ENCODE results near the gene NAGPA.
"Not testable (repeated sequence)": the region's sequence is repeated elsewhere in the genome, so short reads cannot be mapped to it uniquely, and the experiment has no call there.

Gene NAGPA, protein sequence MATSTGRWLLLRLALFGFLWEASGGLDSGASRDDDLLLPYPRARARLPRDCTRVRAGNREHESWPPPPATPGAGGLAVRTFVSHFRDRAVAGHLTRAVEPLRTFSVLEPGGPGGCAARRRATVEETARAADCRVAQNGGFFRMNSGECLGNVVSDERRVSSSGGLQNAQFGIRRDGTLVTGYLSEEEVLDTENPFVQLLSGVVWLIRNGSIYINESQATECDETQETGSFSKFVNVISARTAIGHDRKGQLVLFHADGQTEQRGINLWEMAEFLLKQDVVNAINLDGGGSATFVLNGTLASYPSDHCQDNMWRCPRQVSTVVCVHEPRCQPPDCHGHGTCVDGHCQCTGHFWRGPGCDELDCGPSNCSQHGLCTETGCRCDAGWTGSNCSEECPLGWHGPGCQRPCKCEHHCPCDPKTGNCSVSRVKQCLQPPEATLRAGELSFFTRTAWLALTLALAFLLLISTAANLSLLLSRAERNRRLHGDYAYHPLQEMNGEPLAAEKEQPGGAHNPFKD

DNA sequence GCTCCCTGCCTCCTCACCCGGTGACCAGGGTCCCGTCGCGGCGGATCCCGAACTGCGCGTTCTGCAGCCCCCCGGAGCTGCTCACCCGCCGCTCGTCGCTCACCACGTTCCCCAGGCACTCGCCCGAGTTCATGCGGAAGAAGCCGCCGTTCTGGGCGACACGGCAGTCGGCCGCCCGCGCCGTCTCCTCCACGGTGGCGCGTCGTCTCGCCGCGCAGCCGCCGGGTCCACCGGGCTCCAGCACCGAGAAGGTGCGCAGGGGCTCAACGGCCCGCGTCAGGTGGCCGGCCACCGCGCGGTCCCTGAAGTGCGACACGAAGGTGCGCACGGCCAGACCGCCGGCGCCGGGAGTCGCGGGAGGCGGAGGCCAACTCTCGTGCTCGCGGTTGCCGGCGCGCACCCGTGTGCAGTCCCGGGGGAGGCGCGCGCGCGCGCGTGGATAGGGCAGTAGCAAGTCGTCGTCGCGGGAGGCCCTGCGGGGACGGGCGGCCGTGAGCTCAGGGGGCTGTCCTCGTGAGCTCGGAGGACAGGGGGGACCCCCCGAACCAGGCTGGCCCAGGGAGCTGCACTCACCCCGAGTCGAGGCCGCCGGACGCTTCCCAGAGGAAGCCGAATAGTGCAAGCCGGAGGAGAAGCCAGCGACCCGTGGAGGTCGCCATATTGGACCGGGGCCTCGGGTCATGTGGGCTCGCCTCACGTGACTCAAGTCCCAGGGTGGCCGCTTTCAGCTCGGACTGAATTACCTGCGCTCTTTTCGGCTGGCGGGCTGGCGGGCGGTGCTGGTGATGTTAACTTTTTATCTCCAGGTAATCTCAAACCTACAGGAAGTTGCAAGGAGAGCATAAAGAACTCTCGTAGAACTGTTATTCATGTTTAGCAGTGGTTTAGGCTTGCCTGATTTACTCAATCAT lies at the start of gene NAGPA:
TSS of gene NAGPA (minus strand) at position 680 of the 911 bp plus-strand sequence. CDS start at position 659, 21 bp downstream.
- peak; percentile 88 for DNase-seq

- DNase-seq: not testable (repeated sequence)
These were observed 47.3 kb upstream of the NAGPA start for GRCh38 chr16:5080996-5081395.

DNA sequence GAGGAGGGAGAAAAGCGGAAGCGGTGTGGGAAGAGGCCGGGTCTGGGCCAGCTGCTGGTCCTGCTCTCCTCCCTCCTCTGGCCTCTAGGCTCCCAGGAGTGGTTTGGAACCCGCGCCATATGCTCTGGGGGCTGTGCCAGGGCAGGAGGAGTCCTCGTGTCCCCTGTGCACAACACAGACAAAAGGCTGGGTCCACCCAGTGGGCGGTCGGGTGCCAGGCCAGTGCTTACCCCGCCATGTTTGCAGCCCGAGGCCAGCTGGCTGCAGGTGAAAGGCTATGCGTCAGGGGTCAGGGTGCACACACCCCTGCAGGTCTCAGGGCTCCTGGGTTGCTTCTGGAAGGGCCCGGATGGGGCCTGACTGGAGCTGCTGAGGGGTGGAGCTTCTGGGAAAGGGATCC lies 46.7 kb upstream of the NAGPA start:
- DNase-seq: not testable (repeated sequence)

GRCh38 chr16:5078626-5079025 lies 44.9 kb upstream of the NAGPA start:
- no peak for DNase-seq

DNA sequence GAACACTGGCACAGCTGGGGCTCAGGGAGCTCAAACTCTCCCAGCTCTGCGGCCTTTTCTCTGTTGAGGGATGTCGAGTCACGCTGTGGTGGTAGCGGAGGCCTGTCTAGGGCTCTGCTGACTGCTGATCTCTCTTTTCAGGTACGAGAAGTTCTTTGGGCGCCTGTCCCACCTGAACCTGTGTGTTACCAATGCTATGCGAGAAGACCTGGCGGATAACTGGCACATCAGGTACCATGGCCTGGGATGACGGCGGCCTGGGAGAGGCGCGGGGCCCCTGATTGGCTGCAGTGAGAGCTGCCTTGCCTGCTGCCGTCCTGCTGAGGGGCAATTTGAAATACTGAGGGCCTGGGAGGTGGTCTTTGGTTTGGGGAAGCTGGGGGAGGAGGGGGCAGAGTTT lies 43.6 kb upstream of the NAGPA start:
- DNase-seq: no peak

DNA sequence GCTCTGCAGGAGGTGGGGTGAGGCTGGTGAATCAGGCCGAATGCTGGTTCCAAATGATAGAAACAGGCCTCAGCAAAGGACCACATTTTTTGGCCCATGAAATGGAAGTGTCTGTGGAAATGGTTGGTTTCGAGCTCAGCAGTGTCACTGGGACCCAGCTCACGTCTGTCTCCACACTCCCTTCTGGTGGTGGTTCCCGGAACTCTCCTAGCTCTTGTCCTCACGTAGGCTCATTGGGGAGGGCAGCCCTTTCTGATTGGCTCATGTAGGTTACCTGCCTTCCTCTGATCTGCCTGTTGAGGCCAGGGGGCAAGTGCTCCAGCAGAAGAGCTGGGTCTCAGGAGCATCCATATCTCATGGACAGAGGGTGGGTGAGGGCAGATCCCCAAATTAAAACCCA lies 41.9 kb upstream of the NAGPA start:
- no peak for DNase-seq

DNA sequence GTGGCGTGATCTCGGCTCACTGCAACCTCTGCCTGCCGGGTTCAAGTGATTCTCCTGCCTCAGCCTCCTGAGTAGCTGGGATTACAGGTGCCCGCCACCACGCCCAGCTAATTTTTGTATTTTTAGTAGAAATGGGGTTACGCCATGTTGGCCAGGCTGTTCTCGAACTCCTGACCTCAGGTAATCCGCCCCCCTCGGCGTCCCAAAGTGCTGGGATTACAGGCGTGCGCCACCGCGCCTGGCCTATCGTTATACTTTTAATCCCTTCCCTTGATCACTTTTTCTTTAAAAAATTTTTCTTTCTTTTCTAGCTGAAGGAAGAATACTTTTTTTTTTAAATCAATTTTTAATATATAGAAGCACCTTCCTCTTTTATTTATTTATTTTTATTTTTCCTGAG lies 40.0 kb upstream of the NAGPA start:
- not testable (repeated sequence) for DNase-seq

- DNase-seq: no peak
These were observed 39.5 kb upstream of the NAGPA start for GRCh38 chr16:5073279-5073629.

DNA sequence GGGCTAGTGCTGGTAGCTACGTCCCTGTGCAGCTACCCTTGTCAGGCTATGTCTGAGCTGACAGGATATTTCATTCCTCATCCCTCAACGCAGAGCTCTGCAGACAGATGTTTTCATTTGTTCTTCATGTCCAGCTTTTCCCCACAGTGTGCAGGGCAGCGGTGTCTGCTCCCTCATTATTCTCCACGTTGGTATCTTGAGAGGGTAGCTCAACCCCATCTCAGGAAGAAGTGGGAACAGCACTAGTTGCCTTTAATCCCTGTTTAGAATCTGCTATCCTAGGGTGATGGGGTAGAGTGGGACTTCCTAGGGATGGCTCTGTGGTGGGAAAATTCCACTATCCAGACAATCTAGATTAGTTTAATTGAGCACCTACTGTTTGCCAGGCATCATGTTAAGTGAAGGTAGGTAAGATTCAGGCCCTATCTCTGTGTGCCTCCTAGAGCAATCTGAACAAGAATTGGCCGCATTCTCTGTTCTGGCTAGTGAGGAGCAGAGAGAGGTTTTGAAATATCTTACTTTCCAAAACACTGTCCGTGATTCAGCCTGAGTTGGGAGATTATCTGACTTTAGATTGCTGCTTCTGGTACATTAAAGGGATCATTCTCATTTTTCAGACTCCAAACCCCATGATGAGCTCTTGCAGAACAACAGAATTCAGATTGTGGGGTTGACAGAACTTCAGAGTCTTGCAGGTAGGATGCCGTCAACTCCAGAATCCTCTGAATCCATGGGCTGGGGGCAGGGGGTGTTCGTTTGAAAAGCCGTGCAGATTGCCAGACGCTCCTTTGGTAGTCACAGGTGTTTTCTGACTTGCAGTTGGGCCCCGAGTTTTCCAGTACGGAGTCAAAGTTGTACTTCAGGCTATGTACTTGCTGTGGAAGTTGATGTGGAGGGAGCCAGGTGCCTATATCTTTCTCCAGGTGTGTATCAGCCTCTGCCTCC lies 38.9 kb upstream of the NAGPA start:
- no peak for DNase-seq

DNA sequence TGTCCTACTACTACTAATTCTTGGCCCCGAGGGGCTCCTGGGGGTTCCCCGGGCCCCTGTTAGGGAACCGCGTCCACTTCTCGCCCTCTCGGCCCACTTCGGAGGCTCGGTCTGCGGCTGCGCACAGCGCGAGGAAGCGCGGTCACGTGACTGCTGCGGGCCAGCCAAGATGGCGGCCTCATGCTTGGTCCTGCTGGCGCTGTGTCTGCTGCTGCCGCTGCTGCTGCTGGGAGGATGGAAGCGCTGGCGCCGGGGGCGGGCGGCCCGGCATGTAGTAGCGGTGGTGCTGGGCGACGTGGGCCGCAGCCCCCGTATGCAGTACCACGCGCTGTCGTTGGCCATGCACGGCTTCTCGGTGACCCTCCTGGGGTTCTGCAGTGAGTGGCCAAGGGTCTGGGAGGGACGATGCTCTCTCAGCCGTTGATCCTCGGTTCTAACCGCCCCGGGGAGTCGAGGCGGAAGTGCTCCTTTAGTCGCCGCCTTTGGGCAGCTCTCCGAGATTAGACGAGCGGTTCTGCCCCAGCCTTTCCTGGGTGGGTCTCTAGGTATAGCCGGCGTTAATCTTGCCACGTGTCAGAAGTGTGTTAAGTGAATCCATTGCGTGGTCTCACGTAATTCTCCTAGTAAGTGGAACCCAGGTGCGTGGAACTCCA lies 38.1 kb upstream of the NAGPA start, which contains the start of gene ALG1:
TSS of gene ALG1 (plus strand) at position 163 of the 653 bp plus-strand sequence. CDS start at position 170, 7 bp downstream.
- peak; percentile 92 for DNase-seq

DNA sequence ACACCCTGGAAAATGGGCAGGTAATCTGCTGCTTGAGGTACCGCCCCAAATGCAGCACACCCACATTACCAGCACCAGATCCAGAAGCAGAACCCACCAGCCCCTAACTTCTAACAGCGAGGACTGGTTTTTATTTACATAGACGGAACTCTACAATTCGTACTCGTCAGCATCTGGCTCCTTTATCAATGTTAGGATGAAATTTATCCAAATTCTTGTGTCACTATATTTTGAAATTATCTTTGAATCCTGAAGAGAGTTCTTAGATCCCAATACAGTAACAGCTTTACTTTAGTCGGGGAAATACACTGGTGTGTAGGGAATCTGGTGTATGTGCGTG lies 37.6 kb upstream of the NAGPA start:
- DNase-seq: no peak

- DNase-seq: no peak
These were observed 36.9 kb upstream of the NAGPA start for GRCh38 chr16:5070431-5071186.

DNA sequence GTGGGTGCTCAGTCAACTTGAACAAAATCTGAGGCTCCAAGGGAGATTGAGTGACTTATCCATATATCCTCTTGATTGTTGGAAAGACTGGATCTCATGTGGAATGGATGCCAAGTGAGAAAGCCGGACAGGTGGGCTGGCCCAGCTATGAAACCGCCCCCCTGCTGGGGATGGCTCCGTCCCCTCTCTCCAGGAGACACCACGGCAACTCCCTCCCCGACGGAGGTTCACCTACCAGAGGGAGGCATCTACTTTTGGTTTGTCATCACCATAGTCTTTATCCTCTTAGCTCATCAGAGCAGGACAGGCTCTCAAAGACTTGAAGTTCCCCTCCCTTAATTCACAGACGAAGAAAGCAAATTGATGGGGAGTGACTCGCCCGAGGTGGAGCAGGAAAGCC lies 36.1 kb upstream of the NAGPA start:
- DNase-seq: no peak

DNA sequence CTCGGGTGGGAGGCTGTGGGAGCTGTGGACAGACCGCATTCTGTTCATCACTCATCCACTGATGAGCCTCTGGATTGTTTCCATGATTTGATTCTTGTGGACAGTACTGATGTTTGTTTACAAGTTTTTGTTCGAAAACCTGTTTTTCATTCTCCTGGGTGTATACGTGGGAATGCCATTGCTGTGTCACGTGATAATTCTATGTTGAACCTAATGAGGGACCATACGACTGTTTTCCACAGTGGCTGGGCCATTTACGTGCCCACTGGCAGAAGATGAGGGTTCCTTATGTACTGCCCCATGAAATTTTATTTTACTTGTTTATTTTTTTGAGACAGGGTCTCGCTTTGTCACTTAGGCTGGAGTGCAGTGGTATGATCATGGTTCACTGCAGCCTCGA lies 35.3 kb upstream of the NAGPA start:
- DNase-seq: no peak

- no peak for DNase-seq
These were observed 32.8 kb upstream of the NAGPA start for GRCh38 chr16:5066511-5066910.

- DNase-seq: no peak
These were observed 32.1 kb upstream of the NAGPA start, which contains the start of gene C16orf89 for GRCh38 chr16:5065813-5066212. C16orf89 (minus strand) TSS chr16:5065956; CDS start chr16:5065908, 48 bp downstream.

- no peak for DNase-seq
These were observed 31.6 kb upstream of the NAGPA start for GRCh38 chr16:5065326-5065725.

GRCh38 chr16:5064915-5065314 lies 31.2 kb upstream of the NAGPA start:
- no peak for DNase-seq

DNA sequence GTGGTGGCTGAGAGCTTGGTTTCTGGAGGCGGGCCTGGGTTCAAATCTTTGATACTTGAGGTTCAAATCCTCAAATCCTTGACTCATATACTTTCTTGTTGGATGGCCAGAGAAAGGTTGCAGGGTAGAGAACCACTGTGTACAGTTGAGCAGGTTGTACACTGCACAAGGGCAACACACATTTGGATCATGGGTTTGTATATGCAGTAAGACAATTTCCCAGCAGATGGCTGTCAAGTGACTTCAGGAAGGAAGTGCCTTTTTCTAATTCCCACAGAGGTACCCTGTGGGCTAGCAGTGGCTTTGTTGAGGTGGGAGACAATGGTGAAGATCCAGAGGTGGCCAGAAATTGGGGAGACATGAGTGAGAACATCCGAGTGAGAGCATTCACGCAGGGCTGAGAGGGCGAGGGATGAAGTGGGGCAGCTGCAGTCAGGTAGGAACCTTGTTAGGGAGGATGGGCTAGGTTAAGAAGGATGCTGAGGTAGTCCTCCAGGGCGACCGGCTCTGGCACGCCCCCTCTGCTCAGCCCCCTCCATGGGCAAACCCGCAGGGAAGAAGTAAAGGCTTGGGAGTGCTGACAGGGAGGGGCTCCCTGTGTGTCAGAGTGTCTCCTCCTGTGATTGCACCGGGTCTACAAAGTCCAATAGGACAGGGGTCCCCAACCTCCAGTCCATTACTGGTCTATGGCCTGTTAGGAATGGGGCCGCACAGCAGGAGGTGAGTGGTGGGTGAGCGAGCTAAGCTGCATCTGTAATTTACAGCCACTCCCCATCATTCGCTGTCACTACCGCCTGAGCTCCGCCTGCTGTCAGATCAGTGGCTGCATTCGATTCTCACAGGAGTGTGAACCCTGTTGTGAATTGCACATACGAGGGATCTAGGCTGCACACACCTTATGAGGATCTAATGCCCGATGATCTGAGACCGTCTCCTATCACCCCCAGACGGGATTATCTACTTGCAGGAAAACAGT lies 29.3 kb upstream of the NAGPA start:
- DNase-seq: no peak

DNA sequence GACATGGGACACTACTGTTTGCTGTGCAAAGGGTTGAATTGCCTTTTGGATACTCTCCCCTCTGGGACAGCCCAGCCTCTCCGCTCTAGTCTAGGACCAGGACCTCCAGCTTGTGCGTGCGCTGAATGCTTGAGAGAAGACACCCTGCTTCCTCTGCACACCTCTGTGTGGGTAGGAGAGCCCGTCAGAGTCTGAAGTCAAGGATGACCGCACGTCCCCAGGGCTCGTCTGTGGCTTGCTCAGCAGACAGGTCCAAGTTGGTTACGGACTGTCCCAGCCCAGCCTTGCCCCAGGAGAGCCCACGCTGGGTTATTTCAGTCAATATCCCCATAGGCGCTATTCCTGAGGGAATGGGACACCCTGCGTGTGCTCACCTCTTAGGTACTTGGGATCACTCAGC lies 28.3 kb upstream of the NAGPA start:
- no peak for DNase-seq

Data from stimulated activated CD4-positive, alpha-beta T cell treated with anti-CD3 and anti-CD28 coated beads, Interleukin-15, amount 100 ng/mL, for 24 hours (primary cell).